MM.1S (cell line): Measurements from ENCODE around the gene MAGEF1.

Experiments
- DNase-seq: peaks from one replicate; pipeline ENCODE4 v3.0.0-alpha.2; 2015
- H2AFZ ChIP-seq: fragments of 300-600 bp; sonication (generic); 2 replicates; pipeline ENCODE4 v1.6.0; 2016; ENCODE audit warnings: antibody characterized with exemption, low read length
- H3F3A ChIP-seq: fragments of 300-600 bp; sonication (generic); 2 replicates; pipeline ENCODE4 v1.6.1; 2016; ENCODE audit warnings: mild to moderate bottlenecking, antibody characterized with exemption, low read length, moderate library complexity, mixed read lengths; ENCODE audit not compliant: insufficient read depth
- H3K27ac ChIP-seq: fragments of 300-600 bp; sonication (generic); 2 replicates; pipeline ENCODE4 v1.5.1; 2016; ENCODE audit warnings: mild to moderate bottlenecking, low read length
- H3K27me3 ChIP-seq: fragments of 300-600 bp; sonication (generic); replicated peaks from 2 replicates; pipeline ENCODE4 v1.6.0; 2016; ENCODE audit warnings: low read length; ENCODE audit not compliant: insufficient read depth
- H3K36me3 ChIP-seq: fragments of 300-600 bp; sonication (generic); replicated peaks from 2 replicates; pipeline ENCODE4 v1.6.1; 2016; ENCODE audit warnings: mild to moderate bottlenecking, low read length, mixed read lengths; ENCODE audit not compliant: insufficient read depth
- H3K4me1 ChIP-seq: fragments of 300-600 bp; sonication (generic); 2 replicates; pipeline ENCODE4 v1.6.1; 2016; ENCODE audit warnings: low read length, mixed read lengths
- H3K4me2 ChIP-seq: fragments of 300-600 bp; sonication (generic); 2 replicates; pipeline ENCODE4 v1.6.0; 2016; ENCODE audit warnings: low read depth, low read length
- H3K4me3 ChIP-seq: fragments of 300-600 bp; sonication (generic); 2 replicates; pipeline ENCODE4 v1.5.1; 2016; ENCODE audit warnings: low read length, mixed read lengths
- H3K79me2 ChIP-seq: fragments of 300-600 bp; sonication (generic); 2 replicates; pipeline ENCODE4 v1.6.1; 2016; ENCODE audit warnings: mixed run types, low read length, mixed read lengths
- H3K9ac ChIP-seq: fragments of 300-600 bp; sonication (generic); 2 replicates; pipeline ENCODE4 v1.6.1; 2016; ENCODE audit warnings: low read length, mixed read lengths
- H3K9me2 ChIP-seq: fragments of 300-600 bp; sonication (generic); replicated peaks from 2 replicates; pipeline ENCODE4 v1.6.1; 2016; ENCODE audit warnings: mild to moderate bottlenecking, low read length, mixed read lengths; ENCODE audit not compliant: insufficient read depth
- H3K9me3 ChIP-seq: fragments of 300-600 bp; sonication (generic); replicated peaks from 2 replicates; pipeline ENCODE4 v1.6.1; 2016; ENCODE audit warnings: mild to moderate bottlenecking, low read length, mixed read lengths; ENCODE audit not compliant: insufficient read depth
- H4K20me1 ChIP-seq: fragments of 300-600 bp; sonication (generic); 2 replicates; pipeline ENCODE4 v1.6.1; 2016; ENCODE audit warnings: mild to moderate bottlenecking, low read length, moderate library complexity, mixed read lengths; ENCODE audit not compliant: insufficient read depth
- EZH2 ChIP-seq: fragments of 300-600 bp; sonication (generic); optimal IDR thresholded peaks from 2 replicates; pipeline ENCODE3; 2017; ENCODE audit warnings: low read depth, mild to moderate bottlenecking, antibody characterized with exemption, low read length, mixed read lengths
- EZH2phosphoT487 ChIP-seq: fragments of 300-600 bp; sonication (generic); IDR thresholded peaks from 2 replicates; pipeline ENCODE4 v1.6.1; 2018; ENCODE audit warnings: antibody characterized with exemption, low read length
- TF ChIP-seq, protein P1 (sequence below): fragments of 300-600 bp; sonication (generic); IDR thresholded peaks from 2 replicates; pipeline ENCODE4 v1.5.1; 2016; ENCODE audit warnings: antibody characterized with exemption, low read length, mixed read lengths

Gene MAGEF1

DNA sequence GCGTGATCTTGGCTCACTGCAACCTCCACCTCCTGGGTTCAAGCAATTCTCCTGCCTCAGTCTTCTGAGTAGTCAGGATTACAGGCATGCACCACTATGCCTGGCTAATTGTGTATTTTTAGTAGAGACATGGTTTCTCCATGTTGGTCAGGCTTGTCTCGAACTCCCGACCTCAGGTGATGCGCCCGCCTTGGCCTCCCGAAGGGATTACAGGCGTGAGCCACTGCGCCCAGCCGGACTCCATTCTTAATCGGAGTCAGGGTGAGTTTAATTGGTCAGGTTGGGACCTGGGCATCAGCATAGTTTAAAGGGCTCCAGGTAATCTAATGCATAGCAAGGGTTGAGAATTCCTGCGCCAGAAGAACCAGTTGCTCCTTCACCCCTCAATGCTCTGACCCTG is 29.2 kb downstream of the MAGEF1 start:
- no peak overlapping the region for H3K27ac ChIP-seq
- H3K4me2 ChIP-seq = no peak overlapping the region
- H3K79me2 ChIP-seq = no peaks in the 10 kb centered on the region
- DNase-seq = no peak
- H2AFZ ChIP-seq = no peak overlapping the region
- H3K9me3 ChIP-seq = no peaks in the 10 kb centered on the region
- no peaks in the 10 kb centered on the region for H3K4me1 ChIP-seq
- no peaks in the 10 kb centered on the region for H4K20me1 ChIP-seq
- TF ChIP-seq, protein P1, sequence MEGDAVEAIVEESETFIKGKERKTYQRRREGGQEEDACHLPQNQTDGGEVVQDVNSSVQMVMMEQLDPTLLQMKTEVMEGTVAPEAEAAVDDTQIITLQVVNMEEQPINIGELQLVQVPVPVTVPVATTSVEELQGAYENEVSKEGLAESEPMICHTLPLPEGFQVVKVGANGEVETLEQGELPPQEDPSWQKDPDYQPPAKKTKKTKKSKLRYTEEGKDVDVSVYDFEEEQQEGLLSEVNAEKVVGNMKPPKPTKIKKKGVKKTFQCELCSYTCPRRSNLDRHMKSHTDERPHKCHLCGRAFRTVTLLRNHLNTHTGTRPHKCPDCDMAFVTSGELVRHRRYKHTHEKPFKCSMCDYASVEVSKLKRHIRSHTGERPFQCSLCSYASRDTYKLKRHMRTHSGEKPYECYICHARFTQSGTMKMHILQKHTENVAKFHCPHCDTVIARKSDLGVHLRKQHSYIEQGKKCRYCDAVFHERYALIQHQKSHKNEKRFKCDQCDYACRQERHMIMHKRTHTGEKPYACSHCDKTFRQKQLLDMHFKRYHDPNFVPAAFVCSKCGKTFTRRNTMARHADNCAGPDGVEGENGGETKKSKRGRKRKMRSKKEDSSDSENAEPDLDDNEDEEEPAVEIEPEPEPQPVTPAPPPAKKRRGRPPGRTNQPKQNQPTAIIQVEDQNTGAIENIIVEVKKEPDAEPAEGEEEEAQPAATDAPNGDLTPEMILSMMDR = no peak
- TF ChIP-seq EZH2phosphoT487 (no peak), EZH2 (no peak)
- H3K27me3 ChIP-seq = peaks cover 32% of the 10 kb centered on the region
- H3F3A ChIP-seq = no peaks in the 10 kb centered on the region
- no peaks in the 10 kb centered on the region for H3K36me3 ChIP-seq
- no peak overlapping the region for H3K9ac ChIP-seq
- no peak overlapping the region for H3K4me3 ChIP-seq
- H3K9me2 ChIP-seq = no peaks in the 10 kb centered on the region

DNA sequence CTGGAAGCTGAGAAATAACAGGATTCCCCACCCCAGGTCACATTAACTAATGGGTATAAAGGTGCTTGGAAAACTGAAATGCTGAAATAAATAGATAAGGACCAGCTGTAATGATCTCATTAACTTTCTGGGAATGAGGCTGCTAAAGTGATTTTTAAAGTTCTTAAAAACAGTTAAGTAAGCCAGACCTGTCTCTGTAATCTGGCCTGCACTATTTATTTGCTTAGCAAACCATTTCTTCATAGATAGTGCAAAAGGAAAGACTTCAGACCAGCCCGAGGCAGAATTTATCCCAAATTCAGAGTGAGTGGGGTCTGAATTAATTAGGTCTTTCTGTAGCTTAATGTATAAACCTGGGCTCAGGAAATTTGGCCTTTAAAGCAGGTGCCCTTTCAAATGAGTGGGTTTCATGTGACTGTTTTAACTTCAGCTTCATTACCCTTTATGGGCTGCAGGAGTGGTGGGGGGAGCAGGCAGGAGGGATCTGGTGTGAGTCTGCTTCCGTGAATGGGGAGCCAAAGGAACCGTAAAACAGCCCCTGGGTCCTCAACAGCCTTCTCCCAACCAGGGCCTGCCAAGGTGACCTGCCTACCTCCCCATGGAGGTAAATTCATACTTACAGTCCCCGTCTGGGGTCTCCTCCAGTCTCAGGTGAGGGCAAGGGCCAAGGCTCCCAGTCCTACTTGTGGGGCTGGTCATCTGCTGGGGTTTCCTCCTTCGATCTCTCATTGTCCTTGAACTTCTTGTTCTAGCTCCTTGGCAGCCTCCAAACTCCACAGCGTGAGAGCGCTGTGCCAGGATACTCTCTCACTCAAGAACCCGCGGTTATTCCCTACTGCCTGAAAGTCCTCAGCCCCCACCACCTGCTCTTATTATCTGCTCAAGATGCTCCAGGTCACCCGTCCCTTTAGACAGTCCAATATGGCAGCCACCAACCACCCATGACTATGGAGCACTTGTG is 31.2 kb downstream of the MAGEF1 start:
- no peak overlapping the region for H3K4me3 ChIP-seq
- no peak overlapping the region for H3K27ac ChIP-seq
- no peak overlapping the region for H2AFZ ChIP-seq
- no peaks in the 10 kb centered on the region for H3K4me1 ChIP-seq
- no peaks in the 10 kb centered on the region for H3K9me3 ChIP-seq
- no peaks in the 10 kb centered on the region for H3K9me2 ChIP-seq
- TF ChIP-seq, protein P1 = no peak
- no peak for TF ChIP-seq EZH2phosphoT487
- TF ChIP-seq EZH2 = no peak
- H3F3A ChIP-seq = no peaks in the 10 kb centered on the region
- H3K4me2 ChIP-seq = no peak overlapping the region
- no peak overlapping the region for H3K9ac ChIP-seq
- H4K20me1 ChIP-seq = no peaks in the 10 kb centered on the region
- no peaks in the 10 kb centered on the region for H3K79me2 ChIP-seq
- H3K36me3 ChIP-seq = no peaks in the 10 kb centered on the region
- H3K27me3 ChIP-seq = peaks cover 38% of the 10 kb centered on the region
- no peak for DNase-seq

DNA sequence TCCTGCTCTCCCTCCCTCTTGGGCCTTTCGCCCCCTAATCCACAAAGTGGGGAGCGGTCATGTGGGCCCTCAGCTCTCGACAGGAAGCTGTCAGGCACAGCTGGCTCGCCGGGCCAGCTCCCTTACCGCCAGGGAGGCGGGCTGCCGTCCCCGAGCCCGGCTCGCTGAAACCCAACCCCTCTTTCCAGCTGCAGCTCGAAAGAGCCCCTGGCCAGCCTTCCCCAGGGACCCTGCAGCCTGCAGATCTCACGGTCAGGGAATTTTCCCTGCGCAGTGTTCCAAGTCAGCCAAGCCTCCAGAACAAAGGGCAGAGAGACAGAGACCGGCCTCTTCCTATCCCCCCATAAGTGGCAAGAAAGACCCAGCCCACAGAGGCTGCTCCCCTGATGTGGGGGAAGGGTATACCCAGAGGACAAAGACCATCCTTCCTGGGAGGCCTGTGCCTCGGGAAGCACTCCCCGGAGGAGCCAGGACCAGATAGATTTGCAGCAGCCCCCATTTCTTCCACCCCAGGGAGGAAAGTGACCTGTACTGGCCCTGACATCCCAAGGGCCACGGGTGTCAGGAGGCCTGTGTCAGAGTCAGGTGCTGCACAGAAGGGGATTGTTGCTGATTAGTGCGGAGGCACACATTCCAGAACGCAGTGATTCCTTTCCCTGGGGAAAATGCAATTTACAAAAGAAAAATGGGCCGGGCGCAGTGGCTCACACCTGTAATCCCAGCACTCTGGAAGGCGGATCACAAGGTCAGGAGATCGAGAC is 32.6 kb downstream of the MAGEF1 start:
- Histone ChIP-seq H3K4me3 (no peak overlapping the region), H3K79me2 (no peaks in the 10 kb centered on the region), H3K4me1 (no peaks in the 10 kb centered on the region), H3K27me3 (peaks cover 32% of the 10 kb centered on the region), H3F3A (no peaks in the 10 kb centered on the region), H4K20me1 (no peaks in the 10 kb centered on the region), H3K9me2 (no peaks in the 10 kb centered on the region), H3K9me3 (no peaks in the 10 kb centered on the region), H3K4me2 (no peak overlapping the region), H3K27ac (no peak overlapping the region), H3K36me3 (no peaks in the 10 kb centered on the region), H2AFZ (no peak overlapping the region), H3K9ac (no peak overlapping the region)
- no peak for DNase-seq
- TF ChIP-seq EZH2phosphoT487 (no peak), EZH2 (no peak)
- TF ChIP-seq, protein P1 = no peak
